HepG2 (cell line): ENCODE data around the gene TH. TPM values are rescaled to one million over a fixed set of nuclear protein-coding genes. Genes with fewer than 3 reads are reported as not detected.

Experiments
- ATAC-seq: fragments of 200-7000 bp; cut with Tn5 transposase; 3 replicates; pipeline ENCODE4 v1.9.1; 2020; ENCODE audit warnings: mild to moderate bottlenecking, moderate library complexity
- BruUV-seq: library from RNA; stranded (reverse); fragments of 400-500 nt; replicated peaks from 2 replicates; lab custom pipeline; 2021; lab: Mats Ljungman, UMichigan
- CTCF ChIA-PET: fragments of 300-600 bp; formaldehyde crosslinking; extraction: SDS; loops from one replicate; lab custom pipeline; 2021; ENCODE audit warnings: low total read pairs, inconsistent platforms, low intra/inter-chr PET ratio; lab: Yijun Ruan, JAX
- POLR2A ChIA-PET: fragments of 350-600 bp; sonication (Branson Sonifier 250); formaldehyde crosslinking; loops from one replicate; lab custom pipeline; 2020; ENCODE audit warnings: antibody characterized with exemption, inconsistent platforms; lab: Yijun Ruan, JAX
- DNase-seq: peaks from one replicate; pipeline ENCODE4 v3.0.0-alpha.2; 2015; ENCODE audit warnings: low spot score
- FAIRE-seq: peaks from 3 replicates; lab custom pipeline; 2011; peaks lifted over from hg19 to GRCh38; lab: Jason Lieb, UNC
- H2AFZ ChIP-seq: one replicate; pipeline ENCODE4 v1.6.1; 2011; ENCODE audit warnings: low read length, inconsistent platforms
- H3K27ac ChIP-seq: fragments of 300-600 bp; 3 replicates; pipeline ENCODE4 v1.8.0; 2011; ENCODE audit warnings: mixed run types, mild to moderate bottlenecking, mixed read lengths, low read length, inconsistent platforms; ENCODE audit not compliant: insufficient read depth; ENCODE audit errors: extremely low read length
- H3K27me3 ChIP-seq, 2 experiments: fragments of 200-600 bp in 1 of 2; 2 replicates in 1 of 2; 3 replicates in 1 of 2; pipeline versions ENCODE4 v1.6.0 to v1.8.0; 2011; ENCODE audit warnings: low read length in 2 of 2, mild to moderate bottlenecking in 2 of 2, moderate library complexity in 2 of 2, inconsistent platforms in 1 of 2; ENCODE audit not compliant: insufficient read depth in 2 of 2, control insufficient read depth in 1 of 2
- H3K36me3 ChIP-seq, 2 experiments: fragments of 200-600 bp in 1 of 2; replicated peaks in 1 of 2; 2 replicates in 1 of 2; 3 replicates in 1 of 2; pipeline versions ENCODE4 v1.5.1 to v1.8.0; 2011; ENCODE audit warnings: low read length in 2 of 2, inconsistent platforms in 1 of 2; ENCODE audit not compliant: insufficient read depth in 2 of 2, control insufficient read depth in 1 of 2
- H3K4me1 ChIP-seq: 2 replicates; pipeline ENCODE4 v1.5.1; 2012; ENCODE audit warnings: low read length, inconsistent platforms; ENCODE audit not compliant: insufficient read depth
- H3K4me2 ChIP-seq: 2 replicates; pipeline ENCODE4 v1.6.0; 2011; ENCODE audit warnings: low read depth, low read length, inconsistent platforms
- H3K4me3 ChIP-seq, 3 experiments: fragments of 200-600 bp in 1 of 3; sonication (generic), shearing (Covaris generic) in 1 of 3; replicated peaks in 1 of 3; 2 replicates each; pipeline ENCODE4 v1.5.1; 2011 to 2016; ENCODE audit warnings: low read length in 3 of 3, inconsistent platforms in 2 of 3, low read depth in 2 of 3, mild to moderate bottlenecking in 2 of 3, control low read depth in 1 of 3, mixed read lengths in 1 of 3; ENCODE audit not compliant: insufficient read depth in 1 of 3
- H3K79me2 ChIP-seq: one replicate; pipeline ENCODE4 v1.6.1; 2011; ENCODE audit warnings: low read length, inconsistent platforms; ENCODE audit not compliant: insufficient read depth
- H3K9ac ChIP-seq: 2 replicates; pipeline ENCODE4 v1.6.0; 2011; ENCODE audit warnings: mild to moderate bottlenecking, low read depth, low read length, inconsistent platforms; ENCODE audit not compliant: insufficient read depth
- H3K9me3 ChIP-seq: 2 replicates; pipeline ENCODE4 v1.5.1; 2012; ENCODE audit warnings: mild to moderate bottlenecking, low read length
- H4K20me1 ChIP-seq: 2 replicates; pipeline ENCODE4 v1.6.0; 2011; ENCODE audit warnings: inconsistent platforms, mild to moderate bottlenecking, low read length, moderate library complexity; ENCODE audit not compliant: insufficient read depth
- GMEB1 ChIP-seq: sonication (generic); formaldehyde crosslinking; IDR thresholded peaks from 2 replicates; pipeline ENCODE4 v1.5.1; 2020; ENCODE audit warnings: missing genetic modification reagents, mild to moderate bottlenecking, borderline replicate concordance
- PAWR ChIP-seq: sonication (generic); formaldehyde crosslinking; IDR thresholded peaks from 2 replicates; pipeline ENCODE4 v1.4.0; 2020; ENCODE audit warnings: missing genetic modification reagents, mild to moderate bottlenecking, borderline replicate concordance
- SMC3 ChIP-seq: IDR thresholded peaks from 2 replicates; pipeline ENCODE4 v1.6.1; 2011; ENCODE audit warnings: low read length, improper control_type of control experiment
- TFE3 ChIP-seq: IDR thresholded peaks from 2 replicates; pipeline ENCODE4 v1.6.1; 2016
- ZNF646 ChIP-seq: sonication (generic); formaldehyde crosslinking; IDR thresholded peaks from 2 replicates; pipeline ENCODE4 v1.9.0; 2021; ENCODE audit warnings: mild to moderate bottlenecking, missing genetic modification reagents
- ZNF687 ChIP-seq: sonication (generic); formaldehyde crosslinking; IDR thresholded peaks from 2 replicates; pipeline ENCODE4 v1.5.1; 2020; ENCODE audit warnings: mild to moderate bottlenecking, missing genetic modification reagents, moderate library complexity
- WGBS: methylation state at CpG from one replicate; pipeline ENCODE4 v1.1.6; 2017; ENCODE audit warnings: low lambda C conversion rate; 5-methylcytosine and 5-hydroxymethylcytosine counted together
- in situ Hi-C: cut with HindIII; loops from 2 replicates; pipeline ENCODE4 v1.10.0; 2017; ENCODE audit warnings: low pct_unique_long_range_greater_than_20kb; ENCODE audit not compliant: extremely low pct_ligation_motif_present
- intact Hi-C: fragments of 100-400 bp; cut with micrococcal nuclease; formaldehyde crosslinking; loops from one replicate; pipeline ENCODE4 v1.10.0; 2022; ENCODE audit not compliant: unreplicated experiment
- polyA plus RNA-seq, 8 experiments: library from polyadenylated mRNA; depleted of rRNA in 3 of 8; stranded (reverse) in 7 of 8; unstranded in 1 of 8; fragments of >200 nt; fragmentation: Illumina TruSeq in 4 of 8; extraction: Trizol in 4 of 8; gene quantifications; 2 replicates each; pipeline versions ENCODE4 v1.2.1 to v1.2.3, GENCODE V29; 2011 to 2016; ENCODE audit warnings: low read depth in 4 of 8, missing spikeins in 1 of 8, mixed read lengths in 1 of 8; ENCODE audit not compliant: insufficient read depth in 1 of 8
- total RNA-seq, 5 experiments: library from RNA; depleted of rRNA; stranded (reverse); fragments of >200 nt; fragmentation: Illumina TruSeq; extraction: Trizol; gene quantifications; 2 replicates each; pipeline ENCODE4 v1.2.3, GENCODE V29; 2016; ENCODE audit warnings: low read depth in 1 of 5

Gene TH
- total and polyA plus RNA-seq, 2 of the 13 experiments (the other 11 are each of a cell fraction or from before 2014, with no cell fraction given) = 0.36 TPM; not detected in 1

GRCh38 chr11:2187280-2187707 is 15.7 kb upstream of the TH start (continued):
- TF ChIP-seq ZNF646 (CRISPR knock-in tag) = peak; percentile 94; the same call in 1 of the 2 replicates

- Histone ChIP-seq H3K9ac (no peak overlapping the region), H3K9me3 (no peaks in the 10 kb centered on the region), H3K27me3 (peaks cover 6 to 71% of the 10 kb centered on the region in 2 experiments), H3K36me3 (no peaks in the 10 kb centered on the region), H3K79me2 (no peaks in the 10 kb centered on the region), H3K4me3 (no peak overlapping the region), H2AFZ (no peak overlapping the region), H3K4me1 (no peaks in the 10 kb centered on the region), H4K20me1 (no peaks in the 10 kb centered on the region), H3K4me2 (no peak overlapping the region), H3K27ac (no peak overlapping the region)
- FAIRE-seq (peak; percentile 63), ATAC-seq (peak; percentile 82), DNase-seq (peak; percentile 59)
- 25% methylated on average over 4 of the region's 21 CpGs for WGBS
- in situ Hi-C loops (no loop called here), intact Hi-C loops (loop anchor here (1.0 kb wide), 1 partner anchor 113 kb away; no protein-coding TSS in a partner anchor)
- ChIA-PET POLR2A (no interaction called here), CTCF (interaction anchor here (1.1 to 2.3 kb wide), 4 partner anchors 8 to 234 kb away, joined by 3 to 28 read pairs (median 5); no protein-coding TSS in a partner anchor)
- no TSS peak for BruUV-seq
- TF ChIP-seq PAWR (CRISPR knock-in tag) (no peak), TFE3 (CRISPR knock-in tag) (no peak), SMC3 (peak; percentile 58), GMEB1 (CRISPR knock-in tag) (no peak), ZNF687 (CRISPR knock-in tag) (peak; percentile 56)
Measured at GRCh38 chr11:2186669-2187279, 15.2 kb upstream of the TH start.
